SK-N-SH (cell line): ENCODE results near the gene FOXL1.

Source experiments
- NRF1 ChIP-seq: IDR thresholded peaks from 2 replicates; pipeline ENCODE4 v1.6.1; 2012; ENCODE audit warnings: low read depth, mild to moderate bottlenecking, low read length
- TF ChIP-seq, protein P1 (sequence below): fragments of 200-600 bp; sonication (generic); IDR thresholded peaks from 2 replicates; pipeline ENCODE4 v1.6.1; 2017; ENCODE audit warnings: antibody characterized with exemption, mild to moderate bottlenecking, moderate library complexity

DNA sequence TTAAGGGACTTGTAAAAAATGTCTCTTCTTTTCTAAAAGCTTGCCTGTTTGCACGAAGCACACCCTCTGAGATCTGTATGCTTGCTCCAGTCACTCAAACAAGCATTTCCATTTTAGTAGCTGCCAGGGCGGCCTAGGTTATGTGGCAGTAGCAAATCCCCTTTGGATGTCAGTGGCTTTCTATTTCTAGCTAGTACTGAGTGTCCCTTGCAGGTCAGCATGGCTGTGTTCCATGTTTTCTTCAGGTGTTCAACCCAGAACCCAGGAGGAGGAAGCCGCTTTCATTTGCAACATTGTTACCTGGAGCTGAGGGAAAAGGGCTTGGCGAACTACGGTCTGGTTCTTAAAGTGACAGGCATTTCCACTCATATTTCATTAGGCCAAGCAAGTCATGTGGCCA is 36.4 kb downstream of the FOXL1 start:
- no peak for TF ChIP-seq NRF1
- TF ChIP-seq, protein P1, sequence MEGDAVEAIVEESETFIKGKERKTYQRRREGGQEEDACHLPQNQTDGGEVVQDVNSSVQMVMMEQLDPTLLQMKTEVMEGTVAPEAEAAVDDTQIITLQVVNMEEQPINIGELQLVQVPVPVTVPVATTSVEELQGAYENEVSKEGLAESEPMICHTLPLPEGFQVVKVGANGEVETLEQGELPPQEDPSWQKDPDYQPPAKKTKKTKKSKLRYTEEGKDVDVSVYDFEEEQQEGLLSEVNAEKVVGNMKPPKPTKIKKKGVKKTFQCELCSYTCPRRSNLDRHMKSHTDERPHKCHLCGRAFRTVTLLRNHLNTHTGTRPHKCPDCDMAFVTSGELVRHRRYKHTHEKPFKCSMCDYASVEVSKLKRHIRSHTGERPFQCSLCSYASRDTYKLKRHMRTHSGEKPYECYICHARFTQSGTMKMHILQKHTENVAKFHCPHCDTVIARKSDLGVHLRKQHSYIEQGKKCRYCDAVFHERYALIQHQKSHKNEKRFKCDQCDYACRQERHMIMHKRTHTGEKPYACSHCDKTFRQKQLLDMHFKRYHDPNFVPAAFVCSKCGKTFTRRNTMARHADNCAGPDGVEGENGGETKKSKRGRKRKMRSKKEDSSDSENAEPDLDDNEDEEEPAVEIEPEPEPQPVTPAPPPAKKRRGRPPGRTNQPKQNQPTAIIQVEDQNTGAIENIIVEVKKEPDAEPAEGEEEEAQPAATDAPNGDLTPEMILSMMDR = no peak
